GM19372 (cell line): ENCODE data around the gene TMUB1.

Experiments
- ATAC-seq: cut with Tn5 transposase; IDR thresholded peaks from one replicate; pipeline ENCODE4 v1.9.1; 2021; ENCODE audit warnings: mild to moderate bottlenecking, low read depth, moderate library complexity; ENCODE audit not compliant: unreplicated experiment

TMUB1 gene

DNA sequence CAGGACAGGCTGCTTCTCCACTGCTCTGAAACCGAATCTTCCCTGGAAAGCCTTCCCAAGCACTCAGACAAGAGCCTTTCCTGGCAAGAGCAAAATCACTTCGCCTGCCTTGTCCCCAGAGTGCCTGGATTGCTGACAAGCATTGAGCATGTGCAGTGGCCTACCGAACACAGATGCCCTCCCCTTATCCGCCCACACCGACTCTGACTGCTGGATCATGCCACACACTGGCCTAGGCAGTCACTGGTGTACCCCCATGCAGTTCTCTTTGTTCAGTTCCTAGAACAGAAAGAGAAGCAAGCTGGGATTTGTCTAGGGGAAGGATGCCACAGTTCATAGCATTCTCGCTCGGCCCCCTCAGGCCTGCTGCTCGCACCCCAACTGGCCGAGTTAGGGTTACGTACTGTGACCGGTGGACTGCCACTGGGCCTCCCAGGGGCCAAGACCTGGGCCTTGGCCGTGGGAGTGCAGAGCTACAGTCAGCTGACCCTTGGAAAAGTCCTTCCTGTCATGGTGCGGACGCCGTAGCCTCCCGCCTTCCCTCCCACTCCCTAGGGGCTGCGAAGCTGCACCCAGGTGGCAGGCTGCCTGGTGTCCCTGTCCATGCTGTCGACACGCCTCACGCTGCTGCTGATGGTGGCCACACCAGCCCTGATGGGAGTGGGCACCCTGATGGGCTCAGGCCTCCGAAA is 48.1 kb downstream of the TMUB1 start:
- ATAC-seq: no peak

GRCh38 chr7:151034312-151035025 is 48.8 kb downstream of the TMUB1 start:
- no peak for ATAC-seq

- ATAC-seq: no peak
Observed at GRCh38 chr7:151033864-151034249, 49.4 kb downstream of the TMUB1 start.

DNA sequence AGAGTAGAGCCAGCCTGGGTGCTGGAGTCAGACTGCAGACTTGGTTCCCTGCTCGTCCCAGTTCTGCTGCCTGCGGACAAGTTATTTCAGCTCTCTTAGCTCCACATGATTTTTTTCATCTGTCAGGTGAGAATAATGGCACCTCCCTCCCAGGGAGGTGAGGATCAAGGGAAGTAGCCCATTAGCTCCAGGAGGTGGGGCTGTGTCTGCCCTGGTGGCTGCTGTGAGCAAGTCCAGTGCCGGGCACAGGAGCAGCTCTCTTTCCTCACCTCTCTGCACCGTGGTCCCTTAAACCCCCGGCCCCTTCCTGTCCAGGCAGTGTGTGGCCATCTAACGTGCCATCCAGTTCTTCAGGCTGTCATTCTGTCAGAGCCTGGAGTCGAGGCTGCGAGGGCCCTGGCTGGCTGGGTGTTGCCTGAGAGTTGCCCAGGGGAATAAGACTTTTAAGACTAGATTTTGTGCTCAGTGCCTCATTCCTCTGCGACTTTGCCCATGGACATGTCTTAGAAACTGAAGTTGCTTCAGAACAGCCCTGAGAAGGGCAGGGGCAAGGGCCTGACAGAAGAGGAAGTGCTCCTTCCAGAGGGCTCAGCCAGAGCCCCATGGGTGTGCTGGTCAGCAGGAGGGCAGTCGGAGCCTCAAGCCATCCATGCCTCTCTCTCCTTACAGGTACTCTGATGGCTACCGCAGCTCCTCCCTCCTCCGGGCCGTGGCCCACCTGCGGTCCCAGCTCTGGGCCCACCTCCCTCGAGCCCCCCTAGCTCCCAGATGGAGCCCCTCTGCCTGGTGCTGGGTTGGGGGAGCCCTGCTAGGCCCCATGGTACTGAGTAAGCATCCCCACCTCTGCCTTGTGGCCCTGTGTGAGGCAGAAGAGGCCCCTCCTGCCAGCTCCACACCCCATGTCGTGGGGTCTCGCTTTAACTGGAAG is 50.1 kb downstream of the TMUB1 start:
- no peak for ATAC-seq
